ENCODE data around the gene NHS.

GRCh38 chrX:17488036-17488435, 113.0 kb downstream of the NHS start:
- TF ChIP-seq, protein P1, sequence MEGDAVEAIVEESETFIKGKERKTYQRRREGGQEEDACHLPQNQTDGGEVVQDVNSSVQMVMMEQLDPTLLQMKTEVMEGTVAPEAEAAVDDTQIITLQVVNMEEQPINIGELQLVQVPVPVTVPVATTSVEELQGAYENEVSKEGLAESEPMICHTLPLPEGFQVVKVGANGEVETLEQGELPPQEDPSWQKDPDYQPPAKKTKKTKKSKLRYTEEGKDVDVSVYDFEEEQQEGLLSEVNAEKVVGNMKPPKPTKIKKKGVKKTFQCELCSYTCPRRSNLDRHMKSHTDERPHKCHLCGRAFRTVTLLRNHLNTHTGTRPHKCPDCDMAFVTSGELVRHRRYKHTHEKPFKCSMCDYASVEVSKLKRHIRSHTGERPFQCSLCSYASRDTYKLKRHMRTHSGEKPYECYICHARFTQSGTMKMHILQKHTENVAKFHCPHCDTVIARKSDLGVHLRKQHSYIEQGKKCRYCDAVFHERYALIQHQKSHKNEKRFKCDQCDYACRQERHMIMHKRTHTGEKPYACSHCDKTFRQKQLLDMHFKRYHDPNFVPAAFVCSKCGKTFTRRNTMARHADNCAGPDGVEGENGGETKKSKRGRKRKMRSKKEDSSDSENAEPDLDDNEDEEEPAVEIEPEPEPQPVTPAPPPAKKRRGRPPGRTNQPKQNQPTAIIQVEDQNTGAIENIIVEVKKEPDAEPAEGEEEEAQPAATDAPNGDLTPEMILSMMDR (IDR thresholded peaks at IDR 0.05), result no peak
- TF ChIP-seq POLR2A (IDR thresholded peaks at IDR 0.05), result no peak
